ENCODE data around the gene MEOX1.

- TF ChIP-seq CTCF (conservative IDR thresholded peaks at IDR 0.05 in 1 of 2, IDR thresholded peaks at IDR 0.05 in 1 of 2; ENCODE audit: low read depth in 1 of 2, low read length in 2 of 2) (no peak), EZH2 (IDR thresholded peaks at IDR 0.05; ENCODE audit: low read length, missing control alignments) (no peak)
Observed at GRCh38 chr17:43611230-43611969, 50.3 kb downstream of the MEOX1 start.

All from fibroblast of lung (primary cell).